Activated CD8-positive, alpha-beta memory T cell treated with anti-CD3 and anti-CD28 coated beads, Interleukin-2, amount 50 U/mL, for 24 hours (primary cell): ENCODE results near the gene CEMP1.
A peak's percentile ranks its signal among the peaks of the same experiment; 100 is the strongest.
"Not testable (repeated sequence)": the region's sequence is repeated elsewhere in the genome, so short reads cannot be mapped to it uniquely, and the experiment has no call there.

ENCODE experiments used
- DNase-seq: peaks from one replicate; pipeline ENCODE4 v3.0.0-alpha.2; 2020; ENCODE audit errors: extremely low read depth

CEMP1 gene

DNA sequence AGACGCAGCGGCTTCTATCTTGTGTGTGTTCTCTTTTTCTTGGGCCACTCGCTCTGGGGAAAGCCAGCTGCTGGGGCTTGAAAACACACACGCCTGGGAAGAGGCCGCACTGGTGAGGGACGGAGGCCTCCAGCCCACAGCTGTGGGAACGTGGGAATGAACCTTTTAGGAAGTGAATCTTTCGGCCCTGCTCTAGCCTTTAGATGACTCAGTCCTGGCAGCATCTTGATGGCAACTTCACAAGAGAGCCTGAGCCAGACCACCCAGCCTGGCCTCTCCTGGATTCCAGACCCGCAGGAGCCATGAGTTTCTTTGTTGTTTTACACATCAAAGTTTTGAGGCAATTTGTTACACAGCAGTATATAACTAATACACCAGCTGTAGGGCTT lies 4.4 kb upstream of the CEMP1 start:
- DNase-seq, result no peak

DNA sequence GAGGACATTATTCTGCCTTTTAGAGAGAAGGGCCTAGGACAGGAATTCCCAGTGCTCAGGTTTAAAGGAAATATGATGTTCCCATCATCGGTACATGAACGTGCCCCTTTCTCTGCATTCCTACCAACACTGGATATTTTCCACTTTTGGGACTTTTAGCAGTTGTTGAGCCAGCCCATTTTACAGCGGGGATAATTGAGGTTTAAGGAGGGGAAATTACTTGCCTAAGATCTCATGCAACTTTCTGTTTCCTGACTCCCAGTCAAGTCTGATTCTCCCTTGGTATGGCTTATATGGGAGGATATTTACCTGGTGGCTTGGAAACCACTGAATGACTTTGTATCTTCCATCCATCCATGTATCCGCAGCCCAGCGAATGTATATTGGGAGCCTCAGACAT lies 3.1 kb upstream of the CEMP1 start:
- DNase-seq, result not testable (repeated sequence)

DNA sequence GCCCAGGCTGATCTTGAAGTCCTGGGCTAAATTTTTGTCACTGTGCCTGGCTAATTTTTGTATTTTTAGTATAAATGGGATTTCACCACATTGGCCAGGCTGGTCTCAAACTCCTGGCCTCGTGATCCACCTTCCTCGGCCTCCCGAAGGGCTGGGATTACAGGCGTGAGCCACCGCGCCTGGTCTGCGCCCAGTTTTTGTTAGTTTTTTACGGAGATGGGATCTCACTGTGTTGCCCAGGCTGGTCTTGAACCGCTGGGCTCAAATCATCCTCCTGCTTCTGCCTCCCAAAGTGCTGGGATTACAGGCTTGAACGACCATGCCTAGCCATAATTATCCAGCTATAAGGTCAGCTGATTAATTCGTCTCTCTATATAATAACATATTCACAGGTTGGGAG lies 2.7 kb upstream of the CEMP1 start:
- no peak for DNase-seq

DNA sequence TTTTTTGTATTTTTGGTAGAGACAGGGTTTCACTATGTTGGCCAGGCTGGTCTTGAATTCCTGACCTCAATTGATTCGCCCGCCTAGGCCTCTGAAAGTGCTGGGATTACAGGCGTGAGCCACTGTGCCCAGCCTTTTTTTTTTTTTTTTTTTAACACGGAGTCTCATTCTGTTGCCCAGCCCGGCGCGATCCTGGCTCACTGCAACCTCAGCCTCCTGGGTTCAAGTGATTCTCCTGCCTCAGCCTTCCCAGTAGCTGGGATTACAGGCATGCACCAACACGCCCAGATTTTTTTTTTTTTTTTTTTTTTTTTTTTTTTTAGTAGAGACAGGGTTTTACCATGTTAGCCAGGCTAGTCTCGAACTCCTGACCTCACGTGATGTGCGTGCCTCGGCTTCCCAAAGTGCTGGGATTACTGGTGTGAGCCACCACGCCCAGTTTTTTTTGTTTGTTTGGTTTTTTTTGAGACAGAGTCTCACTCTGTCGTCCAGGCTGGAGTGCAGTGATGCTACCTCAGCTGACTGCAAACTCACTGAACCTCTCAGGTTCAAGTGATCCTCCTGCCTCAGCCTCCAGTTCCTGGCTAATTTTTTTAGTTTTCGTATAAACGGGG lies 2.0 kb upstream of the CEMP1 start:
- not testable (repeated sequence) for DNase-seq

DNA sequence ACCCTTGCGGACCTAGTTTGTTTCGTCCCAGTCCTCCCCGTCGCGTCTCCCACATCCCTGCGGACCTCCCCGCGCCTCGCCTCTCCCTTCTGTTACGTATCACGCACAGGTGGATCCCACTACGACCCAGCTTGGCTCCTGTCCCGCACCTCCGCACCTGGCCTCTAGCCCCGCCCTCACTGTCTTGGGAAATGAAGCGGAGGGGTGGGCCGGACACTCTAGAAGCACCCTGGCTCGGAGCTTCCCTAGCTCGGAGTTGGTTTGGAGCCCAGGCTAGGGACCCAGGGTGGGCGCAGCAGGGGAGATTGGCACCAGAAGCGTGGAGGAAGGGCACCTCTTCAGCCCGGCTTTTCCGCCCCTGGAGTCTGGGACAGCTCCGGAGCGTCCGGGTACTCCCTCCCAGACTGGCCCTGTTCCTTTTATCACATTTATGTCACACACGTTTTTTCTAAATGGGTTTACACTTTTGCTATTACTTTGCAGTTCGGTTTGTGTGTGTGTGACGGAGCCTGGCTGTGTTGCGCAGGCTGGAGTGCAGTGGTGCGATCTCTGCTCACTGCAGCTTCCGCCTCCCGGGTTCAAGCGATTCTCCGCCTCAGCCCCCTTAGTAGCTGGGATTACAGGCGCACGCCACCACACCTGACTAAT lies 1.4 kb upstream of the CEMP1 start:
- no peak for DNase-seq

DNA sequence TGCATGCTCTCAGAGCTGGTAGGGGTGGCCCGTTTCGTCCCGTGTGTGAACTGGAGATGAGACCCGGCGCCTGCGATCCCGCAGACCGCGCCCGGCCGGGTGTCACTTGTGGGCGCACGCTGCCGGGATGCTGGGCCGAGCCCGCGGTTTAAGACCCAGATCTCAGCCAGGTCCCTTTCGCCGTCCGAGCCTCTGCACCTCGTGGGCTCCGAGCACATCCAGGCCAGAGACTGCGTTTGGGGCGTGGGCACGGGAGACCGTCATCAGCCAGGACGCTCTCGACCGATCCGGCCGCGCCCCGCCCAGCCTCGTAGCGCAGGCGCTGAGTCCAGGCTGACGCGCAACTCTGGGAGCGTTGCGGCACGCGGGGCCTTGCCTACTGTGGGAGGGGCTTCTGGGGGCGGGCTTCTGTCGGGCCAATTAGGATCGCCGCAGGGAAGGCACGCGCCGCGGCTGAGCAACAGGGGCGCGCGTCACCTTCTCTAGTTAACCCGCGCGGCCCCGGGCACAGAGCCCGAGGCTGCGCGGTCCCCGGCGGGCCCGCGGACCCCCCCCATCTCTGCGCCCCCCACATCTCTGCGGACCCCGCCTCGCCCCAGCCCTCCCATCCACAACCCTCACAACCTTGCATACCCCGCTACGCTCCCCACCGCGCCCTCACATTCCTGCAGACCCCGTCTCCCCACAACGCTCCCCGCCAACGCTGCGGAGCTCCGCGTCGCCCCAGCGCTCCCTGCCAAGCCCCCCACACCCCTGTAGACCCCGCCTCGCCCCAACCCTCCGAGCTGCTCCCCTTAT lies 687 bp upstream of the CEMP1 start:
- DNase-seq, result peak; percentile 97

DNA sequence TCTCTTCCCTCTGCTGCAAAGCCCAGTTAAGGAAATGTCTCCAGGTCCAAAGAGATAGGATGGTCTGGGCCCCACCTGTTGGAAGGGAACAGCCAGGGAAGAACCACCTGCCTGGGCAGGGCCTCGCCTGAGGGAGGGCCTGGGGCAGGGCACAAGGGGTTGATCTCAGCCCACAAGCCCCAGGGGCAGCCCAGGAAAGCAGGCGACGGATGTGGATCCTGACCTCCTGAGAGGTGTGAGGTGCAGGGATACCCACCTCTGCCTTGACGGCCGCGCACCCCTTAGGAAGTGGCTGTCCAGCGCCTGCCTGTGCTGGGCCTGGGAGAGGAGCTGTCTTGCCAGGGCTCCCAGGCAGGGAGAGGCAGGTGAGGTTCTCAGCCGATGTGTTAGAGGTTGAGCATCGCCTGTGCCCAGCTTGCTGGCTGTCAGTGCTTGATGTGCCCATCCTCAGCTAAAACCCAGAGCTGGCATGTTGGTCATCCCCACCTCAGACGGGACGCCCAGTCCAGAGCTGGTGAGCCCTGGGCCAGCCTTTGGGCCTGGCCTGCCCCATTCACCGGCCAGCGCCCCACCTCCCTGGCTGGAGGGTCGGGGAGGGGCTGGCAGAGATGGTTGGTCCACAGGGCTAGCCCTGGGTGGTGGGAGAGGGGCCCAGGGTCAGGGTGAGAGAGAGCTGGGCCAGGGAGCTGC lies 434 bp downstream of the CEMP1 start:
- DNase-seq, result no peak

DNA sequence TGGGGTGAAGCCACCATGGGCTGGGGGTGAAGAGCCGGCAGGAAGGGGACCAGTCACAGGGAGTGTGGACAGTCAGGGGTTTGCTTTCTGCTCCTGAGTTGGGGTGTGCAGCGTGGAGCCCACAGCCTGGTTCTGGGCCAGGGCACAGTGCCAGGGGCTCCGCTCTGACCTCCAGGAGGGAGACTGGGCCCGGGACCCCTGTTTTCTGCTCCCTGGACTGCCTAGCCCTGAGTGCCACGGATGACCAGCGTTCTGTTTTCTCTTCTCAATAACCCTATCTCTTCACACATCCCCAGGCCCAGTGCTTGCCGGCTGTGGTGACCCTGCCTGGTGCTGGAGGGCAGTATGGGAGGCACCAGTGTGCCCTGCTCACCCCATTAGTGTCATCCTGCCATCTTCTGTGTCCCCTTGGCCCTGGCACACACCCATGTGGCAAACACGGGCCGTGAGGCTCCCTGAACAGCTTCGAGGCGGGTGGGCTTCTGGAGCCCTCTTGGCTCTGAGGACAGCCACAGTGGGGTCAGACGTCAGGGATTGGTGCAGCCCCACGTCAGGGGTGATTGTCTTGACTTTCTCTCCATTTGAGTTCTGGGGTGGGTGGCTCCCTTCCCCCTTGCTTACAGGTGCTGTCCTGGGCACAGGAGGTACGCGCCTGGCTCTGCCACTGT lies 1.1 kb downstream of the CEMP1 start:
- no peak for DNase-seq

DNA sequence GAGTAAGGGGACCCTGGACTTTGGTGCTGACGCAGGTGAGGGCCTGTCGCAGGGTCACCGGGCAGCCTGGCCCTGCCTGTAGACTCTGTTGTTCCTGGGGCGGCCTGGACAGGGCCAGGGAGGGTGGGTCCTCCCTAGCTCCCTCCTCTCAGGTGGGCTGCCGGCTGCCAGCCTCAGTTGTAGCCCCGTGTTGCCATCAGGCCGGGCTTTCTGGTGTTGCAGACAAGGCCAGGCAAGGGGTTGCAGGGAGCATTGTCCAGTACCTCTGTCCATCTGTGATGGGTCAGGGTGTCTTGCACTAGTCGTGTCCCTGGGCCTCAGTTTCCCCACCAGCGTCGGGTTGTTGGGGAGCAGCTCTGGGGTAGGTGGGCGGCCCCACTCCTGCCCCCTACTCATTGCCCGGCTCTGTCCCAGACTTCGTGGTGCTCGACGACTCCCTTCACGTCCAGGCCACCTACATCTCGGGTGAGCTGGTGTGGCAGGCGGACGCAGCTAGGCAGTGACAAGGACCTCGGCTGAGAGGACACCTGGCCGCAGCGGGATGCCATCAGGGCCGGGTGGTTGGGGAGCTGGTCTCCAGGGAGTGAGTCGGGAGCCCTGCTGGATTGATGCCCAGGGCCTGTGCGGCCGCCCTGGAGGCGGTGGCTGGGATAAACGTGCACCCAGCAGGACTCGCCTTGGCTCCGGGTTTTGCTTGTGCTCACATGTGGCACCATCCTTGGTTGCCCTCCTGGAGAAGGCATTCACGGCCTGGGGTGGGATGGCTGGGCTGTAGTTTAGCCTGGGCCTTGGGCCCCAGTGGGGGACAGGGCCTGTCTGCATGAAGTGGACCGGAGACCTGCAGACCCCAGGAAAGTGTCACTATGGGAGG lies 1.9 kb downstream of the CEMP1 start:
- DNase-seq, result no peak

DNA sequence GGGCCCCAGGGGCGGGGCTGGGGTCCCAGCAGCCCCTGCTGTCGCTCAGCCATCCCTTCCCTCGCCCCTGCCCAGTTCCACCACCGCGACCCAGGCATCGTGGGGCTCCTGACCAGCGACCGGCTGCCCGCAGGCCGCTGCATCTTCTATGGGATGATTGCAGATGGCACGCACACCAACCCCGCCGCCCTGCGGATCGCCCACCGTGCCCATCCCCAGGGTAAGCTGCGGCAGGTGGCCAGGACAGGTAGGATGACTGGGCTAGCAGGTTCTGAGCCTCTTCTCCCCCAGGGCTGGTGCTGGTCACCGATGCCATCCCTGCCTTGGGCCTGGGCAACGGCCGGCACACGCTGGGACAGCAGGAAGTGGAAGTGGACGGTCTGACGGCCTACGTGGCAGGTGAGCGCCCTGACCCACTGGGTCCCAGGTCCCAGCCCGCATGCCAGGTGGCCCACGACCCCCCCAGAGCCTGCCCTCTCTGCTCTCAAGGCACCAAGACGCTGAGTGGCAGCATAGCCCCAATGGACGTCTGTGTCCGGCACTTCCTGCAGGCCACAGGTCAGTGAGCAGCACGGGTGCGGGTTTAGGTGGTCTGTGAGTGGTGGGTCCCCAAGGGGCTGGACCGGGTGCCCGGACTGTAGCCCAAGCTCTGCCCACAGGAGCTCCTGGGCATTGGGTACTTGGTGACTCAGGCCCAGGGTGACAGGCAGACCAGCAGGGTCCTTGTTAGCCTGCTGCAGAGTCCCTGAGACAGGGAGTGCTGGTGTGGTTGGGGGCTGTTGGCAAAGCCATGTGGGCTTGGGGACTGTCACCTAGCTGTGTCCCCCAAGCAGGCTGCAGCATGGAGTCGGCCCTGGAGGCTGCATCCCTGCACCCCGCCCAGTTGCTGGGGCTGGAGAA lies 2.8 kb downstream of the CEMP1 start:
- no peak for DNase-seq

DNA sequence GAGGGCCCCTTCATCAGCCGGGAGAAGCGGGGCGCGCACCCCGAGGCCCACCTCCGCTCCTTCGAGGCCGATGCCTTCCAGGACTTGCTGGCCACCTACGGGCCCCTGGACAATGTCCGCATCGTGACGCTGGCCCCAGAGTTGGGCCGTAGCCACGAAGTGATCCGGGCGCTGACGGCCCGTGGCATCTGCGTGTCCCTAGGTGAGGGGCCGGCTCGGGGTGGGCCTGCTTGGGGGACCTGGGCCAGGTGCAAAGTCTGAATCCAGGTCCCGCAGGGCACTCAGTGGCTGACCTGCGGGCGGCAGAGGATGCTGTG lies 3.5 kb downstream of the CEMP1 start:
- DNase-seq, result no peak

DNA sequence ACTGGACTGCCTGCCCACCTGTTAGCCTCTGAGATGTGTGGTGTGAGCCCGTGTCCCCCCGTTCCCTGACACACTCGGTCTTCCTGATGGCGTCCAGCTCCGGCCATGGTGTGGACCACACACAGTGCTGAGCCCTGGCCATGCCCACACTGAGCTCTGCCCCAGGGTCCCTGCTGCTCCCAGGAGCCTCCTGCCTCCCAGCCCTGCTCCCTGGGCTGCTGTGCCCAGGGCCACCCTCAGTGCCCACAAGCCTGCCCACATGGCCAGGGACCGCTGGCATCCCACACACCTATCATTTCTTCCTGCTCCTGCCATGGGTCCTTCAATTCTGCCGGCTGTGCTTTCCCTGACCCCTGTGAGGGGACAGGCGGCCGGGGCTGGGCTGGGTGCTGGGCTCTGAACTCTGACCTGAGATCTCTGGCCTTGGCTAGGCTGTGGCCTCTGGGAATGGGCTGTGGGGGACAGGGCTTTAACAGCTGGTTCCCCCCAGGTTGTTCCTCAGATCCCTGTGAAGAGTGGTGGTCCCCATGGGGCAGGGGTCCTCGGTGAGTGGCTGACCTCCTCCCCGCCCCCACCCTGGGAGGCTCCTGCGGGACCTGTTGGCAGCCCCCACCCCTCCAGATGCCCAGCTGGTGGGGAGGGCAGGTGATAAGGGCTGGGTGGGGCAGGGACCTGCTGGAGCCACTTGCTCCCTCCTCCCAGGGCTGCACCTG lies 4.0 kb downstream of the CEMP1 start:
- no peak for DNase-seq

DNA sequence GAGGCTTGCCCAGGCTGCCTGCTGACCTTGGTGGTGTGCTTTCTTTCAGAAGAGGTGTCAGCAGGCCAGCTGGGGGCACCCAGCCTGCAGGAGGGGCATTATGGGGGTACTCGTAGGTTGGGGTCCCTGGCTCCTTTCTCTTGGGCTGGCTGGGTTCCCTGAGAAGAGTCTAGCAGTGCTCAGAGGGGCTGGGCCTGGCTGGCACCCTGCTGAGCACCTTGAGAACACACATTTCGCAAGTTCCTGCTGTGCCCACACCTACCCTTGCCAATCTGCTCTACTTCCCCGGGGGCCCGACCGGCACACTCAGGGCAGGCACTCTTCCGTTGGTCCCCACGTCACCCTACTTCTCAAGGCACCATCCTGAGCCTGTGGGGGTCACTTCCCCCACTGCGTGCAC lies 5.1 kb downstream of the CEMP1 start:
- no peak for DNase-seq

DNA sequence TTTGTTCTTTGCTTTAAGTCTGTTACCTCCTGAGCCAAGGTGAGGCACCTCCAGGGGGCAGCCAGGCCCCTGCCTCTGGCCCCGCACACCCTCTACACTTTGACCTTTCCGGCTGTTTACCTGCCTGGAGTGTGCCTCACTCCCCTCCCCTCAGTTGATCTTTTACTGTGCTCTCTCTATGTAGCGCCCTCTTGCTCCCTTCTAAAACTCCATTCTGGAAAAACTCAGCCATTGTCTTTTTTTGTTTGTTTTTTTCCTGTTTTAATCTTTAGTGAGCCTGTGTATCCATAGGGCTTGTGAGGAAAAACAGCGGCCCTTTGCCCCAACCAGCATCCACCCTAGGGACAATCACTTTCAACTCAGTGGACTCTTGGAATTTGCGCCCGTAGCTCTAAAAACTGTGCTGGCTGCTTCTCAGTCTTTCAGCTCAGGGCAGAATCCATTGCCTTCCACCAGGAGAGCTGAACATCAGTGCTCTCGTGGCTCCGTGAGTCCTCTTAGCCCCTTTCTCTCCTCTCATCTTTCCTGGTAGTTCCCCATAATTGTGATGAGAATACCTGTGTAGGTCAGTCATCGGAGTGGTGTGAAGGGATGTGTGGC lies 6.8 kb downstream of the CEMP1 start:
- DNase-seq, result no peak

DNA sequence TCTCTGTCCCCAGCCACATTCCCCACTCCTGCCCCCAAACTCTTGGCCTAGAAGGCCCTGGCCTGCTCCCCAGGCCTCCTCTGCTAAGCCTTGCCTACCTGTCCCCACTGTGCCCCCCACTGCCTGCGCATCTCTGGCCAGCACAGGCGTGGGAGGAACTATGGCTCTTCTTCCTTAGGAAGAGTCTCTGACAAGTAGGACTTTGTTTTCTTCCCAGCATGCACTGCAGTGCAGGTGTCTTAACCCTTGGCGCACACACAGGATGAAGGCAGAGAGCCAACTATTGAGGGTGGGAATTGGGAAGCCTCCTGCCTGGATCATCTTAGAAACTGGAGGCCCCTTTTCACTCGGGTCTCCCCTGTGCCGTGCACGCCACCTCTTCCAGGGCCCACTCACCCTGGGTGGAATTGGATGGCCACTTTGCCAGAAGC lies 7.4 kb downstream of the CEMP1 start:
- DNase-seq, result no peak

DNA sequence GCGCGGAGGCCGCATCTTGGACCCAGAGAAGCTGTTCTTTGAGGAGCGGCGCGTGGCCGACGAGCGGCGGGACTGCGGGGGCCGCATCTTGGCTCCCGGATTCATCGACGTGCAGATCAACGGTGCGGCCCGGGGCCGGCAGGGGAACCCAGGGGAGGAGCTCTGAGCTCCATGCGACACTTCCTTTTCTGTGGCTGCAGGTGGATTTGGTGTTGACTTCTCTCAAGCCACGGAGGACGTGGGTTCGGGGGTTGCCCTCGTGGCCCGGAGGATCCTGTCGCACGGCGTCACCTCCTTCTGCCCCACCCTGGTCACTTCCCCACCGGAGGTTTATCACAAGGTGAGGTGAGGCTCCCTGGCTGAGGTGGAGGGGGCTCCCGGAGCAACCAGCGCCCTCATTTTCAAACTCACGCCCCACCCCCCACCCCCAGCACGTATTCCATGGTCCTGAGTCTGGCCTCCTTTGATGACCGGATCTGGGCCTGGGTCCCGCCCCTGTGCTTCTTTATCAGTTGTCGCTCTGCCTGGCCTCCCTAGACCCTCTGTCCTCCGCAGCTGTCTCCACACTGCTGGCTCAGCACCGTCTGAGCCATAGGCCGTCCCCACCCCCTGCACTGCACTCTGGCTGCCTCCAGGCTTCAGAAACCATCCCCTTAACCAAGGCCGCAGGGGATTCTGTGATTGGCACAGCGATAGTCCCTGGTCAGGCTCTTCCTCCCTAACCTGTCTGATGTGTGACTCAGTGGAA lies 10.2 kb downstream of the CEMP1 start:
- no peak for DNase-seq

DNA sequence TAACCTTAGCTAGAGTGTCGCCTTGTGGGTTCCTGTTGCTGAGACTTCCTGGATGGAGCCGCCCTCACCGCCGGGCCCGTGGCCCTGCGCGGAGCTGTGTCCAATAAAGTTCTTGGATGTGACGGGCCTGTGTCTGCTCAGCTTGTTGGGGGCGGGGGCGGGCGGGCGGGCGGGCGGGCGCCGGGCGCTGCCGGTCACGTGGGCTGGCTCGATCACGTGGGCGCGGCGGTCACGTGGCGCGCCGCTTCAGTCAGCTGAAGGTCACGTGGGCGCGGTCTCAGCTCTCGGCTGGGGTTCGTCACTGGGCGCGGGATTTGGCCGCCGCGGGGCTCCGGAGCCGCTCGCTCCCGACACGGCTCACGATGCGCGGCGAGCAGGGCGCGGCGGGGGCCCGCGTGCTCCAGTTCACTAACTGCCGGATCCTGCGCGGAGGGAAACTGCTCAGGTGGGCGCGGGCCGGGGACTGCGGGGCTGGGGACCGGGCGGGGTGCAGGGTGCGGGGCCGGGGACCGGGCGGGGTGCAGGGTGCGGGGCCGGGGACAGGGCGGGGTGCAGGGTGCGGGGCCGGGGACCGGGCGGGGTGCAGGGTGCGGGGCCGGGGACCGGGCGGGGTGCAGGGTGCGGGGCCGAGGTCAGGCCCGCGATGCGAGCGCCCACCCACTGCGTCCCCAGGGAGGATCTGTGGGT lies 11.0 kb downstream of the CEMP1 start, which contains the start of gene AMDHD2:
Gene AMDHD2 (plus strand): TSS at position 275 of the 687 bp plus-strand sequence. CDS start 88 bp downstream, at position 363.
- DNase-seq, result no peak

DNA sequence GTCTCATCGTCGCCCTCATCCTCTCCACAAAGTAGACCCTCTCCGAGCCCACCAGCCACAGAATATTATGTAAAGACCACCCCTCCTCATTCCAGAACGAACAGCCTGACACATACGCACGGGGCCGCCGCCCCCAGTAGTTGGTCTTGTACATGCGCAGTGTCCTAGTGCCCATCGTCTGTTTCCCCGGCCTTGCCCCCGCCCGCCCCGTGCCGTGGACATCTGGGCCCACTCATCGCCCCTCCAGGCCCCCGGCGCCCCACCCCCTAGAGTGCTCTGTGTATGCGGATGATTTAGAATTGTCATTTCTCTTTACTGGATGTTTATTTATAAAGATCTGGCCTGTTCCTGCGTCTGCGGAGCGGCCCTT lies 11.5 kb downstream of the CEMP1 start:
- DNase-seq, result no peak
